Liver (tissue), 9 donors: ENCODE data around the gene CCDC141. TPM values are rescaled to one million over a fixed set of nuclear protein-coding genes. Genes with fewer than 3 reads are reported as not detected.

Experiments used
- DNase-seq: peaks from one replicate; pipeline ENCODE4 v3.0.0-alpha.2; 2017; ENCODE audit warnings: low spot score
- H3K27ac ChIP-seq, 2 donors: one replicate each; pipeline ENCODE4 v1.7.0; 2013; ENCODE audit warnings: inconsistent platforms in 2 of 2, low read length in 2 of 2, control low read depth in 1 of 2, low read depth in 1 of 2, mild to moderate bottlenecking in 1 of 2
- H3K27me3 ChIP-seq, 4 donors: one replicate each; pipeline versions ENCODE4 v1.6.1 to v1.7.0; 2013; ENCODE audit warnings: low read length in 3 of 4, inconsistent platforms in 1 of 4, mild to moderate bottlenecking in 1 of 4, moderate library complexity in 1 of 4; ENCODE audit not compliant: control insufficient read depth in 4 of 4, insufficient read depth in 4 of 4
- H3K36me3 ChIP-seq, 4 donors: one replicate each; pipeline versions ENCODE4 v1.6.1 to v1.7.0; 2013; ENCODE audit warnings: low read length in 3 of 4, mild to moderate bottlenecking in 3 of 4, low read depth in 1 of 4, moderate library complexity in 1 of 4; ENCODE audit not compliant: control insufficient read depth in 4 of 4, insufficient read depth in 3 of 4
- H3K4me1 ChIP-seq, 4 donors: one replicate each; pipeline versions ENCODE4 v1.6.1 to v1.7.0; 2013; ENCODE audit warnings: low read length in 3 of 4, mild to moderate bottlenecking in 3 of 4, moderate library complexity in 1 of 4; ENCODE audit not compliant: control insufficient read depth in 4 of 4, insufficient read depth in 4 of 4
- H3K4me3 ChIP-seq, 3 donors: one replicate each; pipeline versions ENCODE4 v1.6.1 to v1.7.0; 2013; ENCODE audit warnings: low read length in 3 of 3, control low read depth in 1 of 3, low read depth in 1 of 3, mild to moderate bottlenecking in 1 of 3
- H3K9ac ChIP-seq, 2 donors: one replicate each; pipeline ENCODE4 v1.7.0; 2013; ENCODE audit warnings: low read length in 2 of 2, mild to moderate bottlenecking in 2 of 2, moderate library complexity in 2 of 2, control low read depth in 1 of 2, low read depth in 1 of 2
- H3K9me3 ChIP-seq, 4 donors: one replicate each; pipeline versions ENCODE4 v1.6.1 to v1.7.0; 2013; ENCODE audit warnings: low read length in 3 of 4; ENCODE audit not compliant: control insufficient read depth in 4 of 4
- ATF3 ChIP-seq: IDR thresholded peaks from 2 replicates; pipeline ENCODE4 v1.6.1; 2016; ENCODE audit warnings: antibody characterized with exemption
- CTCF ChIP-seq: fragments of 150-350 bp; IDR thresholded peaks from 2 replicates; pipeline ENCODE4 v1.5.1; 2017; ENCODE audit warnings: improper control_type of control experiment, low read depth, low read length; ENCODE audit not compliant: missing input control
- EGR1 ChIP-seq, 2 donors: IDR thresholded peaks; 2 replicates each; pipeline ENCODE4 v1.6.1; 2016 to 2018; ENCODE audit warnings: antibody characterized with exemption in 2 of 2, low read depth in 2 of 2
- FOXA1 ChIP-seq: IDR thresholded peaks from 2 replicates; pipeline ENCODE4 v1.6.1; 2016; ENCODE audit warnings: antibody characterized with exemption
- FOXA2 ChIP-seq: IDR thresholded peaks from 2 replicates; pipeline ENCODE4 v1.6.1; 2016; ENCODE audit warnings: antibody characterized with exemption
- GABPA ChIP-seq, 2 donors: IDR thresholded peaks in 1 of 2; conservative IDR thresholded peaks in 1 of 2; 2 replicates each; pipeline ENCODE4 v1.6.1; 2016; ENCODE audit warnings: antibody characterized with exemption in 2 of 2, mild to moderate bottlenecking in 1 of 2, moderate library complexity in 1 of 2
- HNF4G ChIP-seq: IDR thresholded peaks from 2 replicates; pipeline ENCODE4 v1.6.1; 2016; ENCODE audit warnings: antibody characterized with exemption
- JUND ChIP-seq, 2 donors: IDR thresholded peaks; 2 replicates each; pipeline ENCODE4 v1.6.1; 2016; ENCODE audit warnings: antibody characterized with exemption in 2 of 2
- MAX ChIP-seq: IDR thresholded peaks from 2 replicates; pipeline ENCODE4 v1.6.1; 2016; ENCODE audit warnings: antibody characterized with exemption
- NR2F2 ChIP-seq: IDR thresholded peaks from 2 replicates; pipeline ENCODE4 v1.6.1; 2016; ENCODE audit warnings: antibody characterized with exemption
- RXRA ChIP-seq, 2 donors: IDR thresholded peaks; 2 replicates each; pipeline ENCODE4 v1.6.1; 2017 to 2018; ENCODE audit warnings: antibody characterized with exemption in 2 of 2, mild to moderate bottlenecking in 1 of 2
- SP1 ChIP-seq: IDR thresholded peaks from 2 replicates; pipeline ENCODE4 v1.6.1; 2018; ENCODE audit warnings: antibody characterized with exemption, mild to moderate bottlenecking
- YY1 ChIP-seq: IDR thresholded peaks from 2 replicates; pipeline ENCODE4 v1.6.1; 2016; ENCODE audit warnings: antibody characterized with exemption, mild to moderate bottlenecking
- ZBTB33 ChIP-seq: IDR thresholded peaks from 2 replicates; pipeline ENCODE4 v1.6.1; 2016; ENCODE audit warnings: antibody characterized with exemption
- WGBS: extraction: QIAGEN DNeasy Blood & Tissue Kit; methylation state at CpG from one replicate; pipeline ENCODE4 v1.1.7; 2013; 5-methylcytosine and 5-hydroxymethylcytosine counted together
- polyA plus RNA-seq, 2 donors: library from polyadenylated mRNA; stranded (reverse) in 1 of 2; unstranded in 1 of 2; fragments of 200-250 nt in 1 of 2; fragments of >200 nt in 1 of 2; fragmentation: Nextera tagmentation in 1 of 2; extraction: Ambion mirVana in 1 of 2; gene quantifications; one replicate each; pipeline versions ENCODE4 v1.2.1 to v1.2.3, GENCODE V29; 2013 to 2015
- total RNA-seq, 2 donors: library from RNA; depleted of rRNA; stranded (reverse); fragments of >200 nt; gene quantifications; one replicate each; pipeline ENCODE4 v1.2.3, GENCODE V29; 2014
- donor health status: healthy.
- donor health status: healthy.
- donor health status: healthy.
- donor health status: healthy.
- donor health status: healthy.

CCDC141 gene
- total and polyA plus RNA-seq, 4 donors = 0.05 to 1.0 (median 0.39) TPM

GRCh38 chr2:179068991-179069643 is 19.2 kb upstream of the CCDC141 start:
- Histone ChIP-seq H3K9ac (no peak overlapping the region), H3K9me3 (no peaks in the 10 kb centered on the region), H3K36me3 (no peaks in the 10 kb centered on the region), H3K4me3 (no peak overlapping the region), H3K4me1 (no peaks in the 10 kb centered on the region), H3K27me3 (peaks cover 0 to 3% (median 0%) of the 10 kb centered on the region in 4 donors), H3K27ac (no peak overlapping the region)
- DNase-seq = no peak
- no peak for TF ChIP-seq FOXA2
- no peak for TF ChIP-seq GABPA (IDR thresholded peaks at IDR 0.05 in 1 of 2, conservative IDR thresholded peaks at IDR 0.05 in 1 of 2)
- no peak for TF ChIP-seq EGR1 (IDR thresholded peaks at IDR 0.05; ENCODE audit: low read depth in 2 of 2)
- TF ChIP-seq YY1 = no peak
- no peak for TF ChIP-seq JUND (IDR thresholded peaks at IDR 0.05)
- no peak for TF ChIP-seq RXRA (IDR thresholded peaks at IDR 0.05)
- TF ChIP-seq ATF3 = no peak
- 72% methylated on average over 2 of the region's 2 CpGs for WGBS

GRCh38 chr2:179059026-179059700 is 9.2 kb upstream of the CCDC141 start:
- no peak for DNase-seq
- no peaks in the 10 kb centered on the region for H3K27me3 ChIP-seq
- no peaks in the 10 kb centered on the region for H3K4me1 ChIP-seq
- WGBS = 94% methylated on average over 2 of the region's 2 CpGs
- TF ChIP-seq EGR1 (IDR thresholded peaks at IDR 0.05; ENCODE audit: low read depth in 2 of 2) (no peak), SP1 (no peak), HNF4G (no peak), CTCF (no peak), RXRA (IDR thresholded peaks at IDR 0.05) (no peak), MAX (no peak), FOXA1 (no peak), ZBTB33 (no peak), FOXA2 (no peak), ATF3 (no peak), NR2F2 (no peak), GABPA (IDR thresholded peaks at IDR 0.05 in 1 of 2, conservative IDR thresholded peaks at IDR 0.05 in 1 of 2) (no peak), YY1 (no peak)
- no peak overlapping the region for H3K27ac ChIP-seq
- H3K9ac ChIP-seq = no peak overlapping the region
- H3K4me3 ChIP-seq = no peak overlapping the region
- no peaks in the 10 kb centered on the region for H3K36me3 ChIP-seq
- H3K9me3 ChIP-seq = no peaks in the 10 kb centered on the region
